Superior temporal gyrus (tissue), 1 donor: ENCODE results near the gene ATOSA.

Experiments
- DNase-seq: peaks from one replicate; pipeline ENCODE4 v3.0.0-alpha.2; 2016; ENCODE audit errors: extremely low spot score

ATOSA gene

GRCh38 chr15:52683580-52683979, 4.4 kb upstream of the ATOSA start:
- no peak for DNase-seq

GRCh38 chr15:52682781-52683180, 3.6 kb upstream of the ATOSA start:
- no peak for DNase-seq

- no peak for DNase-seq
Observed at GRCh38 chr15:52682200-52682599, 3.0 kb upstream of the ATOSA start.

GRCh38 chr15:52681441-52681840, 2.3 kb upstream of the ATOSA start:
- DNase-seq: no peak

- DNase-seq: no peak
Observed at GRCh38 chr15:52680761-52681160, 1.6 kb upstream of the ATOSA start.

GRCh38 chr15:52680041-52680391, 828 bp upstream of the ATOSA start:
- DNase-seq: peak; percentile 43

GRCh38 chr15:52678468-52679231, 538 bp downstream of the ATOSA start:
- DNase-seq: no peak

GRCh38 chr15:52677593-52678467, 1.4 kb downstream of the ATOSA start:
- peak; percentile 71 for DNase-seq

- no peak for DNase-seq
Observed at GRCh38 chr15:52674831-52675230, 4.4 kb downstream of the ATOSA start.

GRCh38 chr15:52673734-52674133, 5.5 kb downstream of the ATOSA start:
- DNase-seq: no peak

GRCh38 chr15:52673312-52673711, 5.9 kb downstream of the ATOSA start:
- DNase-seq: no peak

GRCh38 chr15:52672661-52673060, 6.5 kb downstream of the ATOSA start:
- no peak for DNase-seq

- no peak for DNase-seq
Observed at GRCh38 chr15:52670087-52670486, 9.1 kb downstream of the ATOSA start.

GRCh38 chr15:52668133-52668532, 11.1 kb downstream of the ATOSA start:
- DNase-seq: no peak

- no peak for DNase-seq
Observed at GRCh38 chr15:52667597-52667996, 11.6 kb downstream of the ATOSA start.

GRCh38 chr15:52663536-52664294, 15.5 kb downstream of the ATOSA start:
- no peak for DNase-seq

GRCh38 chr15:52661909-52662308, 17.3 kb downstream of the ATOSA start:
- no peak for DNase-seq

- DNase-seq: no peak
Observed at GRCh38 chr15:52660192-52660591, 19.0 kb downstream of the ATOSA start.

GRCh38 chr15:52658955-52659354, 20.2 kb downstream of the ATOSA start:
- no peak for DNase-seq

GRCh38 chr15:52657338-52657737, 21.9 kb downstream of the ATOSA start:
- peak; percentile 68 for DNase-seq

GRCh38 chr15:52656412-52656811, 22.8 kb downstream of the ATOSA start:
- DNase-seq: peak; percentile 81

- no peak for DNase-seq
Observed at GRCh38 chr15:52653431-52653964, 25.7 kb downstream of the ATOSA start.
